ENCODE measurements around the gene FRAS1. TPM values are rescaled to one million over a fixed set of nuclear protein-coding genes. Genes with fewer than 3 reads are reported as not detected.

The FRAS1 gene
- total and polyA plus RNA-seq, 9 donors = 0.16 to 5.3 (median 1.4) TPM

GRCh38 chr4:78397292-78397630 is 340.1 kb downstream of the FRAS1 start:
- TF ChIP-seq EP300 (IDR thresholded peaks at IDR 0.05) (no peak), CTCF (IDR thresholded peaks at IDR 0.05) (no peak), POLR2A (IDR thresholded peaks at IDR 0.05) (no peak)
- H3K4me3 ChIP-seq = no peak overlapping the region
- H3K27ac ChIP-seq = no peak overlapping the region
- DNase-seq = no peak
- no peaks in the 10 kb centered on the region for H3K27me3 ChIP-seq
- no peaks in the 10 kb centered on the region for H3K36me3 ChIP-seq
- H3K4me1 ChIP-seq (ENCODE audit: insufficient read depth) = no peaks in the 10 kb centered on the region
- no peaks in the 10 kb centered on the region for H3K9me3 ChIP-seq
- WGBS, 3 donors = 92 to 99% (median 95%) methylated on average over 2 of the region's 2 CpGs
- intact Hi-C loops (cut with DNase I) = no loop called here

GRCh38 chr4:78409612-78410202 is 352.6 kb downstream of the FRAS1 start:
- H3K36me3 ChIP-seq = no peaks in the 10 kb centered on the region
- 94 to 95% (median 95%) methylated on average over 5 of the region's 5 CpGs for WGBS, 3 donors
- intact Hi-C loops (cut with DNase I) = no loop called here
- no peak for TF ChIP-seq CTCF (IDR thresholded peaks at IDR 0.05)
- no peak for TF ChIP-seq EP300 (IDR thresholded peaks at IDR 0.05)
- no peak for TF ChIP-seq POLR2A (IDR thresholded peaks at IDR 0.05)
- no peak overlapping the region for H3K4me3 ChIP-seq
- no peaks in the 10 kb centered on the region for H3K27me3 ChIP-seq
- no peak for DNase-seq
- no peak overlapping the region for H3K27ac ChIP-seq
- H3K9me3 ChIP-seq = no peaks in the 10 kb centered on the region
- H3K4me1 ChIP-seq (ENCODE audit: insufficient read depth) = no peaks in the 10 kb centered on the region

GRCh38 chr4:78410225-78410624 is 353.1 kb downstream of the FRAS1 start:
- no peak for TF ChIP-seq CTCF (IDR thresholded peaks at IDR 0.05)
- no peak for TF ChIP-seq POLR2A (IDR thresholded peaks at IDR 0.05)
- no peak for TF ChIP-seq EP300 (IDR thresholded peaks at IDR 0.05)
- Histone ChIP-seq H3K36me3 (no peaks in the 10 kb centered on the region), H3K27me3 (no peaks in the 10 kb centered on the region), H3K9me3 (no peaks in the 10 kb centered on the region), H3K27ac (no peak overlapping the region), H3K4me1 (ENCODE audit: insufficient read depth) (no peaks in the 10 kb centered on the region), H3K4me3 (no peak overlapping the region)
- intact Hi-C loops (cut with DNase I) = no loop called here
- no peak for DNase-seq

DNA sequence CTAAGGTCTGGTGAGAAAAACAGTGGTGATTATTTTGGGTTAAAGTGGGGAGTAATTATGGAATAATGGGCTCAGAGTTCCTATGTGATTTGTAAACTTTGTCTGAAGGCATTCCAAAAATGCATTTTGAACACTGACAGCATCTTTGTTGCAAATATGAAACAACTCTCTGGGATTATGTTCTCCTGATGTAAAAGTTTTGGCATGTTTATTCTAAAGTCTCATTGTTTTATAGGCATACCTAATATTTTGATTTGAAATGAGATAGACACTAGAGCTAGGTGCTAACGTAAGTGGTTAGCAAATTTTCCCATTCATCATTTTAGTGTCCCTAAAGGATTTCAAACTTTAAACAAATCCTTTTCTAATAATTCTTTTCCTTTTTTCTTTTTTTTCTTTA is 353.6 kb downstream of the FRAS1 start:
- Histone ChIP-seq H3K27ac (no peak overlapping the region), H3K4me3 (no peak overlapping the region), H3K27me3 (no peaks in the 10 kb centered on the region), H3K36me3 (no peaks in the 10 kb centered on the region), H3K9me3 (no peaks in the 10 kb centered on the region), H3K4me1 (ENCODE audit: insufficient read depth) (no peaks in the 10 kb centered on the region)
- no peak for DNase-seq
- TF ChIP-seq EP300 (IDR thresholded peaks at IDR 0.05) (no peak), POLR2A (IDR thresholded peaks at IDR 0.05) (no peak), CTCF (IDR thresholded peaks at IDR 0.05) (no peak)
- intact Hi-C loops (cut with DNase I) = no loop called here
- 41 to 50% (median 45%) methylated on average over 1 of the region's 1 CpG for WGBS, 3 donors

Data from ovary (tissue), 9 donors.